Activated gamma-delta T cell (primary cell): Measurements from ENCODE around the gene HIRIP3.

Source experiments
- DNase-seq: peaks from one replicate; lab custom pipeline; 2025; lab: John Stamatoyannopoulos, UW

HIRIP3 gene

DNA sequence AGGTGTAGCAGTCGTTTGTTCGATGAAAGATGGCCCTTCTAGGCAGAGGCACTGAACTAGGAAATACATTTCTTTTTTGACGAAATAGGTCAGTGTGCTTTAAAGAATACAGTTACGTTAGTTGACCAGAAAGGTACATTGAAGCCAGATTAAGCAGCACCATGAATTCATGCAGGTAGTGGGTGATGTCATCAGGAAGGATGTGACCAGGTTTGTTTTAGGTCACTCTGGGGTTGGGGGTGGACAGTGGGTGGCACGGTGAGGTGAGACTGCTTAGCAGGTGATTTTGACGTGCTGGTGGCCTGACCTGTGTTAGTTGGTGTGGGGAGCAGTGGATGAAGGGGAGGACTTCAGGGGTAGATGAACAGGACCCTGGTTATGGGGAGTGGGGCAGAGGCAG, 4.2 kb upstream of the HIRIP3 start:
- DNase-seq, result no peak

DNA sequence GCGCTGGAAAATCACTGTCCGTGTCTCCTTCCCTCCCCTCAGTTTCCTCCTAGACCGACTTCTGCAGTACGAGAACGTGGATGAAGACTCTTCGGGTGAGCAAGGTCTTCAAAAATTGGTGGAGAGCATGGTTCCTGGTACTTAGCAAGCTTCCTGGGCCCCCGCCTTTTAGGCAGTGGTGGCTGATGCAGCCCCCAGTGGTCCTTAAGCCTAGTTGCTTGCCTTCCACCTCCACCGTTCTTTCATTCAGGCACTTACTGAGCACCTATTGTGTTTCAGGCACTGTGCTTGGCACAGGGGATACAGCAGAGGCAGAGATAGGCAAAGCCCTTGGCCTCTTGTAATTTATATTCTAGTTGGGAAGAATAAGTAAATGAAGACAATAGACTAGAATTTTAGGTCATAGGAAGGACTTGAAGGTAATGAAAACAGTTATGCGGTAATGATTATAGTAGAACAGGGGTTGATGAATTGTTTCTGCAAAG, 1.4 kb upstream of the HIRIP3 start:
- no peak for DNase-seq

DNA sequence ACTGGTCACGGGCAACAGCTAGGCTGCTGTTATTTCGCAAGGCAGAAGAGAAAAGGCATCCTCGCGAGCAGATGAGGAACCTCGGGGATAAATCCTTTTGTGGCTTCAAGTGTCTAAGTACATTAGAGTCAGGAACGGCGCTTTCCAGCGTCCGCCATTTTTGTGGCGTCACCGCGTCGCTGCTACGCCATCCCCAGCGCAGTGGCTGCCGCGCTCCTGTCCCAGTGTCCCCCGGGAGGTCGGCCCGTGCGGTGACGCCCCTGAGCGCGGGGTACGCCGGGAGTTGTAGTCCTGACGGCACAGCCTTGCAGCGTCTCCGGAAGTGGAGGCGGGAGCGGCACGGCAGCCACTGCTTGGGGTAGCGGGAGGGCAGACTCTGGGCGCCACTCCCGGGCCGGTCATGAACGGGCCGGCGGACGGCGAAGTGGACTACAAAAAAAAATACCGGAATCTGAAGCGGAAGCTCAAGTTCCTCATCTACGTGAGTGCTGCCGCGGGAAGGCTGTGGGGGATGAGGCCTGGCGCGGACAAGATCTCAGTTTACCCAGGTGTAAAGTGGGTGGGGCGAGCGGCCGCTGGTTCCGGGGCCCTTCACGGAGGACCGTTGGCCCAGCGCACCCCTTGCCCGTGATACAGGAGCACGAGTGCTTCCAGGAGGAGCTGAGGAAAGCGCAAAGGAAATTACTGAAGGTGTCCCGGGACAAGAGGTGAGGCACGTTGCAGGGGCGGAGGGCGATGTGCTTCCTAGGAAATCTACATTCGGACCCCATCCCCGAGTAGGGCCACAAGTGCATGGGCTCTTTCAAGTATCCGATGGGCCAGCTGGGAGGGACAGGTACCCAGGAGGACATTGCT, 721 bp upstream of the HIRIP3 start, which contains the start of gene INO80E:
Gene INO80E, plus strand, starts transcription at position 331 of the 855 bp plus-strand sequence. Its CDS starts 70 bp downstream, at position 401.
- peak; percentile 99 for DNase-seq

DNA sequence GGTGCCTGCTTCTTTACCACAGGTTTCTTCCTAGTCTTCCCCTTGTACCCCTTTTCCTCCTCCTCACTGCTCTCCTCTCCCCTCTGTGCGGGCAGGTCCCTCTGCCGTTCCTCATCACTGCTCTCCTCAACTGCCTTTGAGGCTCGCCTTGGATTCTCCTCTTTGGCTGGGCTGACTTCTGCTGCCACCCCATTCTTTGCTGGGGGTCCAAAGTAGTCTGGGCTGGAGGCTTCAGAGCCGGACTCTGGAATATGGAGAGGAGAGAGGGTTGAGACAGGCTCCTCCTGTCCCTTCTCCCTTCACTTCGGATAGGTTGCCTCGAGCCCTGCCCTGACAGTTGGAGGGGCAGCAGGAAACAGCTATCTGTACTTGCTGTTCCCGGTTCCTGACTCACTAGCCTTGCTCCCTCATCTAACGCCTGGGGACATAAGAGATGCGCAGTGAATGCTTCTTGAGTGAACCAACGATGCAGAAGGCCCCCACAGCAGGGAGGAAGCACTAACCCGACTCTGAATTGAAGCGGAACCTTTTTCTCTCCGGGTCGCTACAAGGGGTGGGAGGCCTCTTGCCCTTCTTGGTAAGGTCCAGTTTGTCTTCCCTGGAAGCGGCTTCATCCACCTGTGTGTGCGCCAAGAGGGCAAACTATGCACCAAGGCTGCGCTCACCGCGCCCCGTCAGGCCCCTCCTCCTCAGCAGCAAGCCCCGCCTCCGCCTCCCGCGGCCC, 655 bp downstream of the HIRIP3 start:
- DNase-seq, result no peak

DNA sequence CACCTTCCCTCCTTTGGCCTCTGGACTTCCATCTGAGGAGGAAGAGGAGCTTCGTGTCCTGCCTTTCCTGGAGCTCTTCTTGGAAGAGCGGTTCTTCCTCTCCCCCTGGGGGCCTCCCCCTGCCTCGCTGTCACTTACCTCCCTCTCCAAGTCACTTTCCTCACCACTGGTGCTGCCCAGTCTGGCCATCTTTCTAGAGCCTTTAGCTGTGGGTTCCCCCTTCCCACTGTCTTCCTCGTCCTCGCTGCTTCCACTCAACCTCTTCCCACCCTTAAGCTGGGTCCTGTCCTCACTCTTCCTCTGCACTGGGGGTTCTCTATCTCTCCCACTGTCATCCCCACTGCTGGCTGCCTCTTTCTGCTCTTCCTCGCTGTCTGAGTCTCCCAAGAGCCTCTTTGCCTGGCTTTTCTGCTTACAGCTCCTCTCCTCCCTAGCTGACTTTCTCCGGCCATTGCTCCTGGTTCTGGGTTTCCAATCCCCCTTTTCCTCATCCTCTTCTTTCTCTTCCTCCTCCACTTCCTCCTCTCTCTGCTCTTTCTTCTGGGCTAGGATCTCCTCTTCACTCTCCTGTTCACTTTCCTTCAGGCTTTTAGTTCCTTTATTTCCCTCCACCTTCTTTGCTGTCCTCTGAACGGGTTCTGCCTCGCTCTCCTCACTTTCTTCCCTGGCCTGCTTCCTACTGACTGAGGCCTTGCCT, 1.4 kb downstream of the HIRIP3 start:
- DNase-seq, result no peak

DNA sequence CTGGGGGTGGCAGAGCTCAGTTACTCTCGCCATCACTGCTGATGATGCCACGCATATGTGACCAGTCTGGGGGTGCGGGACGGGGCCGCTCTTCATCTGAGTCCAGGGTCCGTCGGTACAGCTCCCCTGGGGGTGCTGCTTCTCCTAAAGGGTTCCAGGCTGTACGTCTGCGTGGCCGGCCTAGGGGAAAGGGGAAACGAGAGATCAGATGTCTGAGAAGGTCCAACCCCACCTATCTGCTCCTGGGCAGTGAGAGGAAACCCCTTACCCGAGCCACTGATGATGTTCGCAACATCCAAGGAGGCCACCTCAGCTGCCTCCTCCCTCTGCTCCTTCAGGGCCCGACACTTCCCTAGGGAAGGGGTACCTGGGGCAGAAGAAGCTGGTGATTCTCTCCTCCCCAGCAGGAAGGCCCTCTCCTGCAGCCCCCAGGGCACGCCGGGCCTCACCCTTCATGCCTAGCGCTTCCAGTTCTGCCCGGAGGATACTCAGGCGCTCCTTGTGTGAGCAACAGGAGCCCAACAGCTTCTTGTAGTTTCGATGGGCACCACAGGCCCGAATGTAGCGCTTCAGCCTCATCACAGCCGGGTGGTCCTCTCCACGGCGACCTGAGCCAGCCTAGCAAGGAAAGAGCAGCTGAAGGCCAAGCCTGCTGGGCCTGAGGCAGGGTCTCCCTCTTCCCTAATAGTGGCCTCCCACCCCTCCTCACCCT, 2.1 kb downstream of the HIRIP3 start:
- no peak for DNase-seq

DNA sequence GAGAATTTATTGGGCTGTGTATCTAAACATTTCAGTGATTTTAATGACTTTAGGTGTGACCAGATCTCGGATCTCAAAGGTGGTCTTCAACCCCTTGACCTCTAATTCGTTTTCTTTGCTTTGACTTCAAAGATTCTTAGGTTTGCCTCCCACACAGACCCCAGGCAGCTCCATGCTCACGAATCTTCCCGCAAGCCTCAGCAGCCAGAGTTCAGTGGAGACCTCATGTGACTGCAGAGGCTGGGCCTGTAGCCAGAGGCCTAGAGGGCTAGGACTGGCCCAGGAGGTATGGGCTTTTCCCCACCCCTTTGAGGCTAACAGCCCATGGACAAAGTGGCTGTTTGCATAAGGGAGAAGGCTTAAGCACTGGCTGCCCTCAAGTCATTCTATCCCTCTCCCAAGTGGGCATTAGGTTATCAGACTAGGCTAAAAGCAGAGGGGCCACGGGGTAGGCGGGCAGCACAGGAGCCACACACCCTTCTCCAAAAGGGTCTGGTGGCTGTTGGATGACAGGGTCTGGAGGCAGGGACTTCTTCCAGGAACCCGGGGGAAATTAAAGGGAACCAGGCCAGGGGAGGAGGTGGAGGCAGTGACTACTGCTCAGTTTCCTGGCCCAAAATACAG, 3.0 kb downstream of the HIRIP3 start:
- no peak for DNase-seq

DNA sequence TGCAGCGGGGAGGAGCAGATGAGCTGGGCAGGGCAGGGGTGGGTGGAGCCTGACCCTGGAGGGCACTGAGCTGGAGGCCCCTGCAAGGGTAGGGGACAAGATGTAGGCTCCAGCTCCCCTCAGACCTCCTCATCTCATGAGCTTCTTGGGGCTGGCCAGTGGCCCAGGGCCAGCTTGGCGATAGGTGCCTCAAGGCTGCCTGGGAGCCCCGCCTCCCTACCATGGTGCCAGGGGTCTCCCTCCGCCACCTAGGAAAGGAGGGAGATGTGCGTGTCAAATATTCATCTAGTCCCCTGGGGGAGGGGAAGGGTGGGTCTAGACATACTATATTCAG, 3.9 kb downstream of the HIRIP3 start:
- no peak for DNase-seq

DNA sequence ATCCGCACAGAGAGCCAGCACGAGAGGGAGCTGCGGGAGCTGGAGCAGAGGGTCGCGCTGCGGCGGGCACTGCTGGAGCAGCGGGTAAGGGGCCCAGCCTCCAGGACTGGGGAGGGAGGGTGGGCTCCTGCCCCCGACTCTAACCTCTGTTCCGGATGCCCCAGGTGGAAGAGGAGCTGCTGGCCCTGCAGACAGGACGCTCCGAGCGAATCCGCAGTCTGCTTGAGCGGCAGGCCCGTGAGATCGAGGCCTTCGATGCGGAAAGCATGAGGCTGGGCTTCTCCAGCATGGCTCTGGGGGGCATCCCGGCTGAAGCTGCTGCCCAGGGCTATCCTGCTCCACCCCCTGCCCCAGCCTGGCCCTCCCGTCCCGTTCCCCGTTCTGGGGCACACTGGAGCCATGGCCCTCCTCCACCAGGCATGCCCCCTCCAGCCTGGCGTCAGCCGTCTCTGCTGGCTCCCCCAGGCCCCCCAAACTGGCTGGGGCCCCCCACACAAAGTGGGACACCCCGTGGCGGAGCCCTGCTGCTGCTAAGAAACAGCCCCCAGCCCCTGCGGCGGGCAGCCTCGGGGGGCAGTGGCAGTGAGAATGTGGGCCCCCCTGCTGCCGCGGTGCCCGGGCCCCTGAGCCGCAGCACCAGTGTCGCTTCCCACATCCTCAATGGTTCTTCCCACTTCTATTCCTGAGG, 4.4 kb downstream of the HIRIP3 start:
- DNase-seq, result no peak

DNA sequence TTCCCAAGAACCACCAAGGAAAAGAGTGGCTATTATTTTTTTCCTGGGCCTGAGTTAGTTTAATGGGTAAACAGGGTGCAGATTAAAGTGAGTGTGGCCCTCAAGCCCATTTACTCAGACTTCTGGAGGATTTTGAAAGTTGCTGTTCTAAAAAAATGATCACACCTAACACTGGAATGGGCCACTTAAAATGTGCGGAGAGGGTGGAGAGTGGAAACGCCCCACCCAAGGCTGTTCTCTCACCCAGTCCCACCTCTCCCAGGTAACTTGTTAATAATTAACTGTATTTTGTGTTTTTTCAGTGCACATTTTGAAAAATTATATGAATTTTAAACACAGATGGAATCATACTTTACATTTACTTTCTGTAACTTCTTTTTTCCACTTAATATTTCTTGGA, 5.4 kb downstream of the HIRIP3 start:
- no peak for DNase-seq

DNA sequence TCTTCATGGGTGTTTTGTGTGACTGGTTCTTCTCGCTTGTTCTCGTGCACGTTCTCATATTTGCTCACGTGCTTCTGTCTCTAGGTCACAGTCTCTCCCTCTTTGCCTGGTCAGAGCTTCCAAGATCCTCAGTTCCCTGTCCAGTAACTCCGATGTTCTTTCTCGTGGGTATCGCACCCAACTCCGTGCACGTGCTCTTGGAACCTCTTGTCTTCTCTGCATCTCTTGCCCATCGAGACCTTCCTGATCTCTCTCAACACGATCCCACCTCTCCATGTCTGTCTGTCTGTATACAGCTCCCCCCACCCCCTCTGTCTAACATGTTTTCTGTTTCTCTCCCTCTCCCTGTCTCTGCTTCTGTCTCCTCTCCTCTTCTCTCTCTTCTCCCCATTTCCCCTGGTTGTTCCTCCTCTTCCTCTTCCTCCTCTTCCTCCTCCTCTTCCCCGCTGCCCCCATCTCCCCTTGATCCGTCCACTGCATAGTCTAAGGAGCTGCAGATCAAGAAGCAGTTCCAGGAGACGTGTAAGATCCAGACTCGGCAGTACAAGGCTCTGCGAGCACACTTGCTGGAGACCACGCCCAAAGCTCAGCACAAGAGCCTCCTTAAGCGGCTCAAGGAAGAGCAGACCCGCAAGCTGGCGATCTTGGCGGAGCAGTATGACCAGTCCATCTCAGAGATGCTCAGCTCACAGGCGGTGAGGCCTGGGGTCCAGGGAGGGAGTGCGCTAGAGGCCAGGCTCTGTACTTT, 6.1 kb downstream of the HIRIP3 start:
- no peak for DNase-seq

DNA sequence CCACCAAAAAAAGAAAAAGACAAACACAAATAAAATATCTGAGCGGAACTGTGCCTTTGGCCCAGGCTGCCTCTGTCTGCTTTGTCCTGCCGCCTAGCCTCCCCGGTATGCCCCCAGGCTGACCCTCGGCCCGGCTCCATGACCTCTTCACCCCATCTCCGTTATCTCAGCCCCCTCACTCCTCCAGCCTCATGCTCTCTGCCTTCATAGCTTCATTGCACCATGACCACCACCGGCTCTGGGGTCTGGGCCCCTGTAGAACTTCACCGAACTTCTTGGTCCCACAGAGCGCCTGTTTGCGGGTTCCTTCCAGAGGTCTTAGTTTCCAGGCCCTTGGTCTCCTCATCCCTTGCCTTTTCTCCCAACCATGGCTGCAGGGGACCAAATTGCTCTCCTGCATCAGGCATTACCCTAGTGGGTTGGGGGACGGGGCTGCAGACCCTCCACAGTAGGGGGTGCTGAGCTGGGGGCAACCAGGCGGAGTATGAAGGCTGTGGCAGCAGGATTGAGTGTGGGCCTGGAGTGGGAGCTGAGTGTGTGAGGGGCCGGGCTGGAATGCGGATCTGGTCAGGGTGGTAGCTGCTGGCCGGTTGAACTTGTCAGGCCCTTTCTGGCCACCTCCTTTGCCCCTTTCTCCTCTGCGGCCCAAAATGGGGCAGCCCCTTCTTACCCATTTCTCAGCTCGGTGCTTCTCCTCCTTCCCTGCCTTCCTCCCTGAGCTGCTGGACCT, 6.9 kb downstream of the HIRIP3 start:
- DNase-seq, result no peak

DNA sequence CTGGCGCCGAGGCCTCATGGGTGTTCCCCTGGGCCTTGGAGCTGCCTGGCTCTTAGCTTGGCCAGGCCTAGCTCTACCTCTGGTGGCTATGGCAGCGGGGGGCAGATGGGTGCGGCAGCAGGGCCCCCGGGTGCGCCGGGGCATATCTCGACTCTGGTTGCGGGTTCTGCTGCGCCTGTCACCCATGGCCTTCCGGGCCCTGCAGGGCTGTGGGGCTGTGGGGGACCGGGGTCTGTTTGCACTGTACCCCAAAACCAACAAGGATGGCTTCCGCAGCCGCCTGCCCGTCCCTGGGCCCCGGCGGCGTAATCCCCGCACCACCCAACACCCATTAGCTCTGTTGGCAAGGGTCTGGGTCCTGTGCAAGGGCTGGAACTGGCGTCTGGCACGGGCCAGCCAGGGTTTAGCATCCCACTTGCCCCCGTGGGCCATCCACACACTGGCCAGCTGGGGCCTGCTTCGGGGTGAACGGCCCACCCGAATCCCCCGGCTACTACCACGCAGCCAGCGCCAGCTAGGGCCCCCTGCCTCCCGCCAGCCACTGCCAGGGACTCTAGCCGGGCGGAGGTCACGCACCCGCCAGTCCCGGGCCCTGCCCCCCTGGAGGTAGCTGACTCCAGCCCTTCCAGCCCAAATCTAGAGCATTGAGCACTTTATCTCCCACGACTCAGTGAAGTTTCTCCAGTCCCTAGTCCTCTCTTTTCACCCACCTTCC, 7.9 kb downstream of the HIRIP3 start:
- DNase-seq, result no peak

DNA sequence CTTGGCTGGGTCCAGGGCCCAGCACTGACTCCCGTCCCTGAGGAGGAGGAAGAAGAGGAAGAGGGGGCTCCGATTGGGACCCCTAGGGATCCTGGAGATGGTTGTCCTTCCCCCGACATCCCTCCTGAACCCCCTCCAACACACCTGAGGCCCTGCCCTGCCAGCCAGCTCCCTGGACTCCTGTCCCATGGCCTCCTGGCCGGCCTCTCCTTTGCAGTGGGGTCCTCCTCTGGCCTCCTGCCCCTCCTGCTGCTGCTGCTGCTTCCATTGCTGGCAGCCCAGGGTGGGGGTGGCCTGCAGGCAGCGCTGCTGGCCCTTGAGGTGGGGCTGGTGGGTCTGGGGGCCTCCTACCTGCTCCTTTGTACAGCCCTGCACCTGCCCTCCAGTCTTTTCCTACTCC, 8.5 kb downstream of the HIRIP3 start:
- no peak for DNase-seq

DNA sequence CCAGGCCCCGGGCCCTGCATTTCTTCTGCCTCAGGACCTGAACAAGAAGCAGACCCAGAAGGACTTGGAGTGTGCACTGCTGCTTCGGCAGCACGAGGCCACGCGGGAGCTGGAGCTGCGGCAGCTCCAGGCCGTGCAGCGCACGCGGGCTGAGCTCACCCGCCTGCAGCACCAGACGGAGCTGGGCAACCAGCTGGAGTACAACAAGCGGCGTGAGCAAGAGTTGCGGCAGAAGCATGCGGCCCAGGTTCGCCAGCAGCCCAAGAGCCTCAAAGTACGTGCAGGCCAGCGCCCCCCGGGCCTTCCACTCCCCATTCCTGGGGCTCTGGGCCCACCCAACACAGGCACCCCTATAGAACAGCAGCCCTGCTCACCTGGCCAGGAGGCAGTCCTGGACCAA, 9.2 kb downstream of the HIRIP3 start:
- DNase-seq, result no peak

DNA sequence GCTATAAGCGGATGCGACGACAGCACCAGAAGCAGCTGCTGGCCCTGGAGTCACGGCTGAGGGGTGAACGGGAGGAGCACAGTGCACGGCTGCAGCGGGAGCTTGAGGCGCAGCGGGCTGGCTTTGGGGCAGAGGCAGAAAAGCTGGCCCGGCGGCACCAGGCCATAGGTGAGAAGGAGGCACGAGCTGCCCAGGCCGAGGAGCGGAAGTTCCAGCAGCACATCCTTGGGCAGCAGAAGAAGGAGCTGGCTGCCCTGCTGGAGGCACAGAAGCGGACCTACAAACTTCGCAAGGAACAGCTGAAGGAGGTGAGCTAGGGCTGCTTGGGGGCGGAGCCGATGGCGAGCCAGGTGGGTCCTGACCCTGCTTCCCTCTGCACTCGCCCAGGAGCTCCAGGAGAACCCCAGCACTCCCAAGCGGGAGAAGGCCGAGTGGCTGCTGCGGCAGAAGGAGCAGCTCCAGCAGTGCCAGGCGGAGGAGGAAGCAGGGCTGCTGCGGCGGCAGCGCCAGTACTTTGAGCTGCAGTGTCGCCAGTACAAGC, 10.1 kb downstream of the HIRIP3 start:
- no peak for DNase-seq

DNA sequence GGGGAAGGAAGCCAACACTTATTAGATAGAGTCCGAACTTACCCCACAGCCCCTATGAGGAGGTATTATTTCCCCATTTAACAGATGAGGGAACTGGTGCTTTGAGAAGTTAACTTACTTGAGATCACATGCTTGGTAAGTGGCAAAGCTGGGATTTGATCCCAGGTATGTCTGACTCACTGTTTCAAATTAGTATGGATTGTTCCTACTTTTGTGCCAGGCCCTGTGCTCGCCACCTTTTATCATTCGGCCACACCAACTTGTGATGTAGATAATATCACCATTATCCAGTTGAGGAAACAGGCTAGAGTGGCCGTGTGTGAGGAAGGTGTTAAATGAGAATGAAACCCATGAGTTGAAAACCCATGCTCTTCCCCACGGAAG, 10.7 kb downstream of the HIRIP3 start:
- DNase-seq, result no peak

DNA sequence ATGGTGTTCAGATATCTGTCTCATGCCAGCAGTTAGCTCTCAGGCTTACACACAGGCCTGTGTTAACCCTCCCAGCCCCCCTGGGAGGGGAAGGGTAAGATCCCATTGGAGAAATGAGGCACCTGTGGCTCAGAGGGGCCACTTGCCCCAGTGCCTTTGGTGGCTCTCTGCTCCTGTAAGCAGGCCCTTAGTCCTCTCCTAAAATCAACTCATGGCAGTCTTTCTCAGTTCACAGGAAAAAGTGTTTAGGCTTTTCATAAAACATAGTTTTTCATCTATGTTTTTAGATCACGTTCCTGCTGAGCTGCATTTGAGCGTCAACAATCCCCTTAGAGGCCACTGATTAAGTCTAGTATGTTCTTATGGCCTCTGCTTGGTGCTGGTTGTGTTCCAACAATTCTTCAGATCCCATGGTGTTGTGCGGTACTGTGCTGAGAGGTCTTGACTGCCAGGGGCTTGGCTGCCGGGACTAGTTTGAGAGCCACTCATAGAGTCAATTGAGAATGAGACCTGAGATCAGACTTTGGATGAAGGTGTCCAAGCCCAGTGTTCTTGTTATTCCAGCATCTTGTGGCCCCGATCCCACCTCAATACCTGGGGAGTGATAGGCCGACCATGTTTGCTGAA, 11.2 kb downstream of the HIRIP3 start:
- DNase-seq, result no peak
